NK-92 (cell line): ENCODE measurements around the gene TCF4.

Source experiments
- DNase-seq: peaks from one replicate; lab custom pipeline; 2025; ENCODE audit not compliant: unreplicated experiment; lab: John Stamatoyannopoulos, UW

Gene TCF4

GRCh38 chr18:55396267-55396905 is 191.6 kb downstream of the TCF4 start:
- DNase-seq: no peak

GRCh38 chr18:55395799-55396198 is 192.2 kb downstream of the TCF4 start:
- no peak for DNase-seq

- DNase-seq: no peak
Observed at GRCh38 chr18:55390898-55391297, 197.1 kb downstream of the TCF4 start.

GRCh38 chr18:55387139-55387984 is 200.6 kb downstream of the TCF4 start:
- DNase-seq: no peak

- DNase-seq: no peak
Observed at GRCh38 chr18:55386545-55386944, 201.4 kb downstream of the TCF4 start.

GRCh38 chr18:55385770-55386169 is 202.2 kb downstream of the TCF4 start:
- no peak for DNase-seq

GRCh38 chr18:55384551-55385275 is 203.3 kb downstream of the TCF4 start:
- DNase-seq: no peak

GRCh38 chr18:55384115-55384514 is 203.9 kb downstream of the TCF4 start:
- no peak for DNase-seq

- no peak for DNase-seq
Observed at GRCh38 chr18:55382277-55382805, 205.7 kb downstream of the TCF4 start.

- no peak for DNase-seq
Observed at GRCh38 chr18:55381277-55381676, 206.7 kb downstream of the TCF4 start.

- DNase-seq: no peak
Observed at GRCh38 chr18:55380589-55380988, 207.4 kb downstream of the TCF4 start.

GRCh38 chr18:55376387-55376786 is 211.6 kb downstream of the TCF4 start:
- no peak for DNase-seq

- DNase-seq: no peak
Observed at GRCh38 chr18:55375930-55376329, 212.1 kb downstream of the TCF4 start.

- no peak for DNase-seq
Observed at GRCh38 chr18:55374741-55375140, 213.3 kb downstream of the TCF4 start.

- DNase-seq: no peak
Observed at GRCh38 chr18:55372209-55372608, 215.8 kb downstream of the TCF4 start.

GRCh38 chr18:55370936-55371335 is 217.1 kb downstream of the TCF4 start:
- DNase-seq: no peak

GRCh38 chr18:55369346-55369745 is 218.6 kb downstream of the TCF4 start:
- DNase-seq: no peak

GRCh38 chr18:55365342-55365741 is 222.7 kb downstream of the TCF4 start:
- no peak for DNase-seq

- no peak for DNase-seq
Observed at GRCh38 chr18:55362303-55362702, 225.7 kb downstream of the TCF4 start.

- no peak for DNase-seq
Observed at GRCh38 chr18:55361492-55362250, 226.3 kb downstream of the TCF4 start.

GRCh38 chr18:55360061-55360460 is 227.9 kb downstream of the TCF4 start:
- DNase-seq: no peak
